OCI-LY7 (cell line): ENCODE data around the gene TMX4. TPM values are rescaled to one million over a fixed set of nuclear protein-coding genes. Genes with fewer than 3 reads are reported as not detected.

Source experiments
- BruUV-seq: library from RNA; stranded (reverse); fragments of 400-500 nt; replicated peaks from 2 replicates; lab custom pipeline; 2021; lab: Mats Ljungman, UMichigan
- CTCF ChIA-PET: fragments of 300-600 bp; sonication (Branson Sonifier 250); formaldehyde crosslinking; loops from one replicate; lab custom pipeline; 2022; ENCODE audit warnings: antibody characterized with exemption; ENCODE audit not compliant: unreplicated experiment; lab: Charles Lee
- POLR2A ChIA-PET: fragments of 300-600 bp; sonication (Branson Sonifier 250); formaldehyde crosslinking; loops from one replicate; lab custom pipeline; 2022; ENCODE audit warnings: antibody characterized with exemption; lab: Charles Lee
- DNase-seq: peaks from one replicate; pipeline ENCODE4 v3.0.0-alpha.2; 2015; ENCODE audit warnings: low spot score
- H2AFZ ChIP-seq: fragments of 200-600 bp; sonication (generic), shearing (Covaris generic); 2 replicates; pipeline ENCODE4 v1.6.1; 2014; ENCODE audit warnings: mild to moderate bottlenecking, antibody characterized with exemption, low read length, moderate library complexity
- H3K27ac ChIP-seq: fragments of 200-600 bp; sonication (generic); 2 replicates; pipeline ENCODE4 v1.5.1; 2014; ENCODE audit warnings: mixed run types, low read depth, mild to moderate bottlenecking, moderate library complexity, low read length, inconsistent platforms; ENCODE audit not compliant: poor library complexity, severe bottlenecking
- H3K36me3 ChIP-seq: fragments of 200-600 bp; sonication (generic); 2 replicates; pipeline ENCODE4 v1.6.1; 2014; ENCODE audit warnings: mild to moderate bottlenecking, antibody characterized with exemption, low read length, moderate library complexity, mixed read lengths; ENCODE audit not compliant: insufficient read depth
- H3K4me1 ChIP-seq: fragments of 200-600 bp; sonication (generic); 2 replicates; pipeline ENCODE4 v1.5.1; 2014; ENCODE audit warnings: mild to moderate bottlenecking, low read length; ENCODE audit not compliant: insufficient read depth, poor library complexity, severe bottlenecking
- H3K4me2 ChIP-seq: fragments of 200-600 bp; sonication (generic); 2 replicates; pipeline ENCODE4 v1.6.1; 2014; ENCODE audit warnings: mild to moderate bottlenecking, low read length
- H3K4me3 ChIP-seq: fragments of 200-600 bp; sonication (generic); 2 replicates; pipeline ENCODE4 v1.5.1; 2014; ENCODE audit warnings: mild to moderate bottlenecking, low read depth, low read length; ENCODE audit not compliant: poor library complexity, severe bottlenecking
- H3K79me2 ChIP-seq: fragments of 200-600 bp; sonication (generic); 2 replicates; pipeline ENCODE4 v1.6.1; 2016; ENCODE audit warnings: low read depth, mild to moderate bottlenecking, low read length, moderate library complexity, mixed read lengths; ENCODE audit not compliant: insufficient read depth
- H3K9me2 ChIP-seq: fragments of 200-600 bp; sonication (generic); 2 replicates; pipeline ENCODE4 v1.6.1; 2016; ENCODE audit warnings: mild to moderate bottlenecking, low read length, mixed read lengths; ENCODE audit not compliant: insufficient read depth
- H3K9me3 ChIP-seq: fragments of 200-600 bp; sonication (generic); 2 replicates; pipeline ENCODE4 v1.6.1; 2014; ENCODE audit warnings: mild to moderate bottlenecking, mixed run types, low read length, mixed read lengths
- H4K20me1 ChIP-seq: fragments of 200-600 bp; sonication (generic); 2 replicates; pipeline ENCODE4 v1.6.1; 2014; ENCODE audit warnings: mild to moderate bottlenecking, antibody characterized with exemption, low read length, moderate library complexity, mixed read lengths; ENCODE audit not compliant: insufficient read depth
- CTCF ChIP-seq: fragments of 200-600 bp; sonication (generic); conservative IDR thresholded peaks from 2 replicates; pipeline ENCODE4 v1.5.1; 2014; ENCODE audit warnings: mild to moderate bottlenecking, antibody characterized with exemption, low read length, moderate library complexity, mixed read lengths
- EZH2phosphoT487 ChIP-seq: fragments of 200-600 bp; sonication (generic); IDR thresholded peaks from 2 replicates; pipeline ENCODE4 v1.6.1; 2018; ENCODE audit warnings: low read depth, borderline replicate concordance, mild to moderate bottlenecking, mixed run types, antibody characterized with exemption, low read length, moderate library complexity, mixed read lengths
- intact Hi-C: fragments of 100-400 bp; cut with micrococcal nuclease; formaldehyde crosslinking; loops from one replicate; pipeline ENCODE4 v1.10.0; 2022; ENCODE audit not compliant: unreplicated experiment
- total RNA-seq, 2 experiments: library from RNA; depleted of rRNA in 1 of 2; stranded (reverse); fragments of >200 nt in 1 of 2; shearing (Covaris generic) in 1 of 2; gene quantifications; 2 replicates each; pipeline ENCODE4 v1.2.3, GENCODE V29; 2014 to 2022

The TMX4 gene
- total RNA-seq, 2 experiments from 2014 or later = 22.4 to 71.3 TPM

GRCh38 chr20:7974785-7975435 is 44.7 kb downstream of the TMX4 start:
- Histone ChIP-seq H3K4me3 (no peak overlapping the region), H3K79me2 (no peaks in the 10 kb centered on the region), H3K4me2 (no peak overlapping the region), H2AFZ (no peak overlapping the region), H4K20me1 (no peaks in the 10 kb centered on the region), H3K4me1 (no peaks in the 10 kb centered on the region), H3K27ac (no peak overlapping the region), H3K36me3 (peaks cover 14% of the 10 kb centered on the region), H3K9me3 (no peaks in the 10 kb centered on the region), H3K9me2 (no peaks in the 10 kb centered on the region)
- BruUV-seq = no TSS peak
- TF ChIP-seq EZH2phosphoT487 (no peak), CTCF (no peak)
- ChIA-PET CTCF (no interaction called here), POLR2A (interaction anchor here (0.6 kb wide), 1 partner anchor 44 kb away, joined by 3 read pairs; no protein-coding TSS in a partner anchor)
- intact Hi-C loops = no loop called here
- no peak for DNase-seq

- no peak overlapping the region for H3K4me2 ChIP-seq
- H3K79me2 ChIP-seq = no peaks in the 10 kb centered on the region
- POLR2A ChIA-PET = no interaction called here
- H4K20me1 ChIP-seq = no peaks in the 10 kb centered on the region
- H2AFZ ChIP-seq = no peak overlapping the region
- CTCF ChIA-PET = interaction anchor here (1.1 kb wide), 1 partner anchor 13 kb away, joined by 3 read pairs; no protein-coding TSS in a partner anchor
- H3K36me3 ChIP-seq = no peaks in the 10 kb centered on the region
- no peak overlapping the region for H3K27ac ChIP-seq
- DNase-seq = no peak
- no peak for TF ChIP-seq CTCF
- TF ChIP-seq EZH2phosphoT487 = no peak
- no TSS peak for BruUV-seq
- no peaks in the 10 kb centered on the region for H3K9me2 ChIP-seq
- no peaks in the 10 kb centered on the region for H3K4me1 ChIP-seq
- intact Hi-C loops = no loop called here
- no peak overlapping the region for H3K4me3 ChIP-seq
- H3K9me3 ChIP-seq = no peaks in the 10 kb centered on the region
These were observed 47.9 kb downstream of the TMX4 start for GRCh38 chr20:7971536-7972280.
